NOMO-1 (cell line): Measurements from ENCODE around the gene SARM1.
A peak's percentile ranks its signal among the peaks of the same experiment; 100 is the strongest.

Experiments
- DNase-seq, 2 experiments: peaks; one replicate each; lab custom pipeline; 2025; ENCODE audit not compliant: unreplicated experiment in 2 of 2; lab: John Stamatoyannopoulos, UW

Gene SARM1

GRCh38 chr17:28340374-28340773 lies 31.1 kb upstream of the SARM1 start:
- DNase-seq = no peak

GRCh38 chr17:28341516-28341915 lies 30.0 kb upstream of the SARM1 start:
- DNase-seq = no peak

GRCh38 chr17:28342313-28342712 lies 29.2 kb upstream of the SARM1 start:
- no peak for DNase-seq

GRCh38 chr17:28343491-28343932 lies 28.0 kb upstream of the SARM1 start:
- no peak for DNase-seq

GRCh38 chr17:28344011-28344410 lies 27.5 kb upstream of the SARM1 start:
- DNase-seq = no peak

GRCh38 chr17:28344435-28344901 lies 27.0 kb upstream of the SARM1 start:
- DNase-seq = no peak

GRCh38 chr17:28345419-28346198 lies 25.9 kb upstream of the SARM1 start:
- DNase-seq = no peak

GRCh38 chr17:28346199-28346580 lies 25.3 kb upstream of the SARM1 start:
- no peak for DNase-seq

- no peak for DNase-seq
Observed at GRCh38 chr17:28346746-28347246, 24.7 kb upstream of the SARM1 start.

- DNase-seq = no peak
Observed at GRCh38 chr17:28347261-28347891, 24.1 kb upstream of the SARM1 start.

- no peak for DNase-seq
Observed at GRCh38 chr17:28348979-28349378, 22.5 kb upstream of the SARM1 start.

- DNase-seq = no peak
Observed at GRCh38 chr17:28350271-28350670, 21.2 kb upstream of the SARM1 start.

GRCh38 chr17:28357061-28357900 lies 14.2 kb upstream of the SARM1 start, which contains the start of gene POLDIP2:
TSS of gene POLDIP2 (minus strand) at chr17:28357527. CDS start at chr17:28357448, 79 bp downstream.
- DNase-seq = peak; percentile 91 to 99

- DNase-seq = no peak
Observed at GRCh38 chr17:28357901-28358197, 13.6 kb upstream of the SARM1 start.

GRCh38 chr17:28363186-28363585 lies 8.3 kb upstream of the SARM1 start:
- no peak for DNase-seq

- DNase-seq = no peak
Observed at GRCh38 chr17:28363776-28364650, 7.5 kb upstream of the SARM1 start.

GRCh38 chr17:28364665-28365363 lies 6.7 kb upstream of the SARM1 start, which contains the start of gene SEBOX:
TSS of gene SEBOX (minus strand) at chr17:28365199. CDS start at chr17:28365151, 48 bp downstream.
- no peak for DNase-seq

- DNase-seq = no peak
Observed at GRCh38 chr17:28365487-28365886, 6.0 kb upstream of the SARM1 start.

GRCh38 chr17:28366605-28367004 lies 4.9 kb upstream of the SARM1 start:
- DNase-seq = no peak
